ENCODE data around the gene TEKT3. TPM values are rescaled to one million over a fixed set of nuclear protein-coding genes. Genes with fewer than 3 reads are reported as not detected.

Gene TEKT3
- total and polyA plus RNA-seq, 9 of the 15 experiments (the other 6 are each of a cell fraction or from before 2014, with no cell fraction given): not detected

GRCh38 chr17:15381707-15382106, 40.3 kb upstream of the TEKT3 start (continued):
- no peak for TF ChIP-seq YY1 (IDR thresholded peaks at IDR 0.05; ENCODE audit: borderline replicate concordance in 1 of 3, control insufficient read depth in 1 of 3, extremely low read depth in 1 of 3, insufficient read depth in 3 of 3, insufficient read length in 1 of 3, insufficient replicate concordance in 2 of 3, low read depth in 1 of 3, low read length in 2 of 3)
- TF ChIP-seq ARNT (IDR thresholded peaks at IDR 0.05): no peak

GRCh38 chr17:15380446-15380845, 39.0 kb upstream of the TEKT3 start:
- in situ Hi-C loops (cut with MboI) (no loop called here), intact Hi-C loops (cut with micrococcal nuclease) (no loop called here)
- POLR2A ChIA-PET: interaction anchor here (0.6 to 1.3 kb wide), 3 partner anchors 10 to 180 kb away, joined by 3 read pairs; no protein-coding TSS in a partner anchor
- DNase-seq (ENCODE audit: extremely low read depth in 1 of 4, low spot score in 3 of 4): peak in 2 of 4 experiments; percentile 16 to 49
- Histone ChIP-seq H3K9me1 (ENCODE audit: control insufficient read depth, insufficient read depth, low read length) (no peaks in the 10 kb centered on the region), H3K79me2 (ENCODE audit: control insufficient read depth, insufficient read depth, low read length) (no peaks in the 10 kb centered on the region), H4K20me1 (replicated peaks; ENCODE audit: control insufficient read depth, insufficient read depth, low read length) (no peaks in the 10 kb centered on the region), H3K27ac (ENCODE audit: extremely low read depth, low read depth, low read length) (no peak overlapping the region), H3K4me2 (ENCODE audit: insufficient read depth, low read length) (peak overlapping the region; percentile 6; the same call in 1 of the 2 replicates), H3K36me3 (ENCODE audit: control insufficient read depth, insufficient read depth, low read length) (no peaks in the 10 kb centered on the region), H3K4me1 (replicated peaks in 1 of 2; ENCODE audit: control insufficient read depth in 2 of 2, insufficient read depth in 2 of 2, low read length in 2 of 2) (peaks cover 0 to 3% of the 10 kb centered on the region in 2 experiments; a peak in 1 of 5 replicates), H2AFZ (ENCODE audit: low read depth, low read length) (no peak overlapping the region), H3K9me3 (replicated peaks; ENCODE audit: control insufficient read depth, insufficient read depth, low read depth, low read length) (no peaks in the 10 kb centered on the region; the same call in 1 of the 2 replicates), H3K9ac (ENCODE audit: insufficient read depth in 1 of 2, low read depth in 2 of 2, low read length in 2 of 2) (no peak overlapping the region), H3K4me3 (no peak overlapping the region), H3K27me3 (ENCODE audit: control insufficient read depth in 2 of 2, insufficient read depth in 2 of 2, low read length in 2 of 2) (peaks cover 0 to 17% of the 10 kb centered on the region in 2 experiments; a peak in 2 of 5 replicates)
- no TSS peak for BruUV-seq (replicated peaks)
- 0% methylated on average over 4 of the region's 4 CpGs for WGBS (ENCODE audit: insufficient coverage, low coverage, missing lambda C conversion rate)
- CTCF ChIA-PET (ENCODE audit: low intra/inter-chr PET ratio): no interaction called here
- peak; percentile 49 for FAIRE-seq
- ATAC-seq: peak; percentile 68
- TF ChIP-seq ZNF589 (CRISPR knock-in tag; IDR thresholded peaks at IDR 0.05; ENCODE audit: low read depth) (no peak), ARID1B (IDR thresholded peaks at IDR 0.05) (peak; percentile 80), DPF2 (IDR thresholded peaks at IDR 0.05) (peak; percentile 63), SMARCA4 (IDR thresholded peaks at IDR 0.05) (0 out of 2 replicates have a peak, but pooled peaks have one; percentile 43), NCOR1 (IDR thresholded peaks at IDR 0.05) (peak; percentile 58; the same call in 1 of the 2 replicates), TAL1 (IDR thresholded peaks at IDR 0.05) (peak; percentile 79), CBFA2T3 (IDR thresholded peaks at IDR 0.05) (peak; percentile 78), CBFA2T2 (conservative IDR thresholded peaks at IDR 0.05) (peak; percentile 58), GABPA (tag; conservative IDR thresholded peaks at IDR 0.05; ENCODE audit: low read depth) (no peak), MEIS2 (IDR thresholded peaks at IDR 0.05; ENCODE audit: partially characterized antibody) (peak; percentile 83), TEAD4 (IDR thresholded peaks at IDR 0.05; ENCODE audit: low read length) (peak; percentile 75), TEAD4 (CRISPR knock-in tag; IDR thresholded peaks at IDR 0.05; ENCODE audit: borderline replicate concordance) (no peak), KLF16 (IDR thresholded peaks at IDR 0.05) (0 out of 2 replicates have a peak, but pooled peaks have one; percentile 16), MTA2 (IDR thresholded peaks at IDR 0.05; ENCODE audit: low read depth) (peak; percentile 54), TCF3 (CRISPR knock-in tag; IDR thresholded peaks at IDR 0.05) (peak; percentile 78), PBX2 (CRISPR knock-in tag; IDR thresholded peaks at IDR 0.05; ENCODE audit: low read depth) (no peak), PBX2 (tag; conservative IDR thresholded peaks at IDR 0.05; ENCODE audit: low read depth) (peak; percentile 85)
- TF ChIP-seq, protein P1, sequence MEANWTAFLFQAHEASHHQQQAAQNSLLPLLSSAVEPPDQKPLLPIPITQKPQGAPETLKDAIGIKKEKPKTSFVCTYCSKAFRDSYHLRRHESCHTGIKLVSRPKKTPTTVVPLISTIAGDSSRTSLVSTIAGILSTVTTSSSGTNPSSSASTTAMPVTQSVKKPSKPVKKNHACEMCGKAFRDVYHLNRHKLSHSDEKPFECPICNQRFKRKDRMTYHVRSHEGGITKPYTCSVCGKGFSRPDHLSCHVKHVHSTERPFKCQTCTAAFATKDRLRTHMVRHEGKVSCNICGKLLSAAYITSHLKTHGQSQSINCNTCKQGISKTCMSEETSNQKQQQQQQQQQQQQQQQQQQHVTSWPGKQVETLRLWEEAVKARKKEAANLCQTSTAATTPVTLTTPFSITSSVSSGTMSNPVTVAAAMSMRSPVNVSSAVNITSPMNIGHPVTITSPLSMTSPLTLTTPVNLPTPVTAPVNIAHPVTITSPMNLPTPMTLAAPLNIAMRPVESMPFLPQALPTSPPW (CRISPR knock-in tag; IDR thresholded peaks at IDR 0.05): no peak

Measured in K562 (cell line).